GM21619 (cell line): ENCODE measurements around the gene RNF214.
"Not testable (repeated sequence)": the region's sequence is repeated elsewhere in the genome, so short reads cannot be mapped to it uniquely, and the experiment has no call there.

Experiments
- ATAC-seq: cut with Tn5 transposase; IDR thresholded peaks from one replicate; pipeline ENCODE4 v1.9.1; 2021; ENCODE audit not compliant: unreplicated experiment

The RNF214 gene

GRCh38 chr11:117229931-117230285 lies 2.6 kb upstream of the RNF214 start:
- no peak for ATAC-seq

GRCh38 chr11:117230286-117230961 lies 2.0 kb upstream of the RNF214 start:
- ATAC-seq = no peak

- no peak for ATAC-seq
Measured at GRCh38 chr11:117230999-117231841, 1.3 kb upstream of the RNF214 start.

GRCh38 chr11:117231842-117232091 lies 704 bp upstream of the RNF214 start, which contains the start of gene PCSK7:
PCSK7 (minus strand) TSS chr11:117232073; CDS start chr11:117229844, 2,229 bp downstream.
- no peak for ATAC-seq

- ATAC-seq = no peak
Measured at GRCh38 chr11:117232911-117233409, 489 bp downstream of the RNF214 start.

GRCh38 chr11:117238221-117238620 lies 5.8 kb downstream of the RNF214 start:
- no peak for ATAC-seq

GRCh38 chr11:117239295-117239694 lies 6.8 kb downstream of the RNF214 start:
- ATAC-seq = no peak

GRCh38 chr11:117248341-117248740 lies 15.9 kb downstream of the RNF214 start:
- ATAC-seq = no peak

- ATAC-seq = no peak
Measured at GRCh38 chr11:117249571-117249970, 17.1 kb downstream of the RNF214 start.

GRCh38 chr11:117251506-117251905 lies 19.0 kb downstream of the RNF214 start:
- ATAC-seq = no peak

GRCh38 chr11:117255966-117256365 lies 23.5 kb downstream of the RNF214 start:
- no peak for ATAC-seq

GRCh38 chr11:117256573-117256972 lies 24.1 kb downstream of the RNF214 start:
- ATAC-seq = no peak

- no peak for ATAC-seq
Measured at GRCh38 chr11:117258576-117258975, 26.1 kb downstream of the RNF214 start.

GRCh38 chr11:117259417-117259816 lies 26.9 kb downstream of the RNF214 start:
- ATAC-seq = no peak

- not testable (repeated sequence) for ATAC-seq
Measured at GRCh38 chr11:117264624-117265323, 32.3 kb downstream of the RNF214 start.

- ATAC-seq = no peak
Measured at GRCh38 chr11:117265745-117266144, 33.3 kb downstream of the RNF214 start.

GRCh38 chr11:117269856-117270255 lies 37.4 kb downstream of the RNF214 start:
- no peak for ATAC-seq

GRCh38 chr11:117271208-117271607 lies 38.7 kb downstream of the RNF214 start:
- ATAC-seq = no peak

- not testable (repeated sequence) for ATAC-seq
Measured at GRCh38 chr11:117272175-117272574, 39.7 kb downstream of the RNF214 start.

- ATAC-seq = no peak
Measured at GRCh38 chr11:117273550-117274289, 41.2 kb downstream of the RNF214 start.

GRCh38 chr11:117278347-117278746 lies 45.9 kb downstream of the RNF214 start:
- no peak for ATAC-seq
